Breast epithelium (tissue), 4 donors: ENCODE results near the gene GBF1. TPM values are rescaled to one million over a fixed set of nuclear protein-coding genes. Genes with fewer than 3 reads are reported as not detected.

Experiments
- DNase-seq, 2 donors: peaks; one replicate each; pipeline ENCODE4 v3.0.0-alpha.2; 2019; ENCODE audit warnings: low spot score in 2 of 2
- H3K27ac ChIP-seq, 2 donors: fragments of 200-600 bp; sonication (generic) in 1 of 2; one replicate each; pipeline ENCODE4 v1.5.1; 2016 to 2019; ENCODE audit warnings: mild to moderate bottlenecking in 1 of 2
- H3K27me3 ChIP-seq, 2 donors: fragments of 200-600 bp; sonication (generic) in 1 of 2; one replicate each; pipeline versions ENCODE4 v1.5.1 to v1.6.0; 2017 to 2019; ENCODE audit warnings: control low read depth in 1 of 2, mild to moderate bottlenecking in 1 of 2
- H3K36me3 ChIP-seq: fragments of 200-600 bp; one replicate; pipeline ENCODE4 v1.5.1; 2019
- H3K4me1 ChIP-seq, 2 donors: fragments of 200-600 bp; sonication (generic); one replicate each; pipeline ENCODE4 v1.5.1; 2016 to 2019; ENCODE audit warnings: control low read depth in 1 of 2
- H3K4me3 ChIP-seq, 3 donors: fragments of 200-600 bp; sonication (generic); 1 replicate in 2 of 3; 2 replicates in 1 of 3; pipeline ENCODE4 v1.5.1; 2016 to 2019; ENCODE audit warnings: mild to moderate bottlenecking in 3 of 3, moderate library complexity in 2 of 3
- H3K9me3 ChIP-seq, 2 donors: fragments of 200-600 bp; sonication (generic) in 1 of 2; one replicate each; pipeline ENCODE4 v1.5.1; 2016 to 2019; ENCODE audit warnings: control low read depth in 1 of 2
- CTCF ChIP-seq, 3 donors: fragments of 450-650 bp; IDR thresholded peaks; one replicate each; pipeline ENCODE4 v1.5.1; 2016 to 2017; ENCODE audit warnings: antibody characterized with exemption in 3 of 3, mild to moderate bottlenecking in 3 of 3, moderate library complexity in 3 of 3
- POLR2A ChIP-seq: fragments of 450-650 bp; IDR thresholded peaks from one replicate; pipeline ENCODE4 v1.6.1; 2016; ENCODE audit warnings: antibody characterized with exemption, mild to moderate bottlenecking, moderate library complexity
- POLR2AphosphoS5 ChIP-seq, 3 donors: sonication (generic); formaldehyde crosslinking; IDR thresholded peaks; one replicate each; pipeline ENCODE4 v1.6.1; 2017; ENCODE audit warnings: antibody characterized with exemption in 3 of 3
- intact Hi-C: fragments of 100-400 bp; cut with DNase I; formaldehyde crosslinking; loops from one replicate; pipeline ENCODE4 v1.15.1; 2023; ENCODE audit warnings: low total_unique reads
- total RNA-seq, 3 donors: library from RNA; depleted of rRNA; stranded (reverse); fragments of >200 nt; gene quantifications; one replicate each; pipeline ENCODE4 v1.1.0, GENCODE V29; 2016

Gene GBF1
- total RNA-seq, 3 donors from 2014 or later: 25.8 to 32.1 (median 25.9) TPM

GRCh38 chr10:102261196-102261595, 15.9 kb downstream of the GBF1 start:
- Histone ChIP-seq H3K4me1 (no peaks in the 10 kb centered on the region), H3K27ac (no peak overlapping the region), H3K4me3 (no peak overlapping the region), H3K9me3 (no peaks in the 10 kb centered on the region), H3K36me3 (no peaks in the 10 kb centered on the region), H3K27me3 (no peaks in the 10 kb centered on the region)
- TF ChIP-seq CTCF (IDR thresholded peaks at IDR 0.05) (no peak), POLR2A (no peak)
- intact Hi-C loops: loop anchor here (5.0 kb wide), 1 partner anchor 1096 kb away; no protein-coding TSS in a partner anchor
- DNase-seq: no peak

DNA sequence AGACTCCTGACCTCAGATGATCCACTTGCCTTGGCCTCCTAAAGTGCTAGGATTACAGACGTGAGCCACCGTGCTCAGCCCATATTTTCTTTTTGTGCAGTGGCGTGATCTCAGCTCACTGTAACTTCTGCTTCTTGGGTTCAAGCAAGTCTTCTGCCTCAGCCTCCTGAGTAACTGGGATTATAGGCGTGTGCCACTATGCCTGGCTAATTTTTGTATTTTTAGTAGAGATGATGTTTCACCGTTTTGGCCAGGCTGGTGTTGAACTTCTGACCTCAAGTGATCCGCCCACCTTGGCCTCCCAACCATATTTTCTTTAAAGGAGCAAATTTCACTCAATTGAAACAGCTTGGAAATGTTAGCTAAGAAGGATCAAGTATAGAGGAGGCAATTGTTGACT, 16.5 kb downstream of the GBF1 start:
- intact Hi-C loops: loop anchor here (5.0 kb wide), 1 partner anchor 1095 kb away; no protein-coding TSS in a partner anchor
- Histone ChIP-seq H3K4me3 (no peak overlapping the region), H3K27me3 (no peaks in the 10 kb centered on the region), H3K27ac (no peak overlapping the region), H3K4me1 (no peaks in the 10 kb centered on the region), H3K36me3 (no peaks in the 10 kb centered on the region), H3K9me3 (no peaks in the 10 kb centered on the region)
- DNase-seq: no peak
- TF ChIP-seq POLR2AphosphoS5 (IDR thresholded peaks at IDR 0.05) (no peak), CTCF (IDR thresholded peaks at IDR 0.05) (no peak)

DNA sequence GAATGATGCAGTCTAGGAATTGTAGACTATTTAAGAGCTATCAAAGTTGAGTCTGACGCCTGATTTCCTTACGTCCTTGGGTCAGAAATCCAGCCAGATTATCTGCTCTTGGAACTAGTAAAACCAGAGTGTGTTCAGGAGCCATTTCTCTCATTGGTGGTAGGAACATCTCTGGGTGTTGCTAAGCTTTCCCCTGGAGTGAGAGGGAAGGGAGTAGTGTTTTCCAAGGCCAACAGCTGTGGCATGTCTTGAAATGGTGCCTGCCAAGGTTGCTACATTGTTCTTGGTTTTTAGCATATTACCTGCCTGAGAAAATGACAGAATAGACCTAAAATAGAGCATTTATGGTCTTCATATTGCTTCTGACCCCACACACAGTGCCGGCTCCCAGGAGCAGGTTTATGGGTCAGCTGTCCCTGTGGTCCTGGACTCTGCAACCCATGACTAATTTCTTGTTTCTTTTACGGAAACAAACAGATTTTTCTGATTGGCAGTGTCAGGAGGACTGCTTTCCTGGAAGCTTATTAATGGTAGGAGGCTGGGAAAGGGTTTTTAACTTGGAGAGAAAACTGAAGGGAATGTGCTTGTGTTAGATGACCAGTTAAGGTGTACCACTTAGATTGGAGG, 17.5 kb downstream of the GBF1 start:
- TF ChIP-seq CTCF (IDR thresholded peaks at IDR 0.05) (no peak), POLR2A (no peak), POLR2AphosphoS5 (IDR thresholded peaks at IDR 0.05) (no peak)
- H3K27me3 ChIP-seq: no peaks in the 10 kb centered on the region
- no peak overlapping the region for H3K27ac ChIP-seq
- DNase-seq: no peak
- intact Hi-C loops: loop anchor here (5.0 kb wide), 1 partner anchor 1094 kb away; no protein-coding TSS in a partner anchor
- H3K4me3 ChIP-seq: no peak overlapping the region
- H3K4me1 ChIP-seq: no peaks in the 10 kb centered on the region
- H3K36me3 ChIP-seq: no peaks in the 10 kb centered on the region
- H3K9me3 ChIP-seq: no peaks in the 10 kb centered on the region

DNA sequence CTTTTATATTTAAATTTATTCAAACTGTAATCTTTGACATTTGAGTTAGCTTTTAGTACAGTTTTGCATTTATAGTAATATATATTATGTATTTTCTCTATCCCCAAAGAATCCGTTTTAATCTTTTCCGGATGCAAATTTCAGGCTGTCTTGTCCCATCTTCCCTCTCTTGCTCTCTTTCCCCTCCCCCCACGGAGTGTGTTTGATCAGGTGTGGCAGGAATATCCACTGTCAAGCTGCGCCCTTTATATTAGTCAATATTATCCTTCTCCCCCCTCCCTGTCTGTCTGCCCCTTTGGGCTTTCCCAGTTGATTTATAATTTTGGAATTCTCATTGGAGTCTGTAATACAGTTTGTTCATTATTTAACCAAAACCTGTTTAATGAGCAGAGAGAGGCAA, 19.0 kb downstream of the GBF1 start:
- no peaks in the 10 kb centered on the region for H3K9me3 ChIP-seq
- H3K27ac ChIP-seq: no peak overlapping the region
- H3K27me3 ChIP-seq: no peaks in the 10 kb centered on the region
- no peak overlapping the region for H3K4me3 ChIP-seq
- no peak for TF ChIP-seq CTCF (IDR thresholded peaks at IDR 0.05)
- no peak for TF ChIP-seq POLR2AphosphoS5 (IDR thresholded peaks at IDR 0.05)
- no peak for TF ChIP-seq POLR2A
- H3K36me3 ChIP-seq: no peaks in the 10 kb centered on the region
- no peaks in the 10 kb centered on the region for H3K4me1 ChIP-seq
- intact Hi-C loops: loop anchor here (5.0 kb wide), 1 partner anchor 1093 kb away; no protein-coding TSS in a partner anchor
- DNase-seq: no peak

DNA sequence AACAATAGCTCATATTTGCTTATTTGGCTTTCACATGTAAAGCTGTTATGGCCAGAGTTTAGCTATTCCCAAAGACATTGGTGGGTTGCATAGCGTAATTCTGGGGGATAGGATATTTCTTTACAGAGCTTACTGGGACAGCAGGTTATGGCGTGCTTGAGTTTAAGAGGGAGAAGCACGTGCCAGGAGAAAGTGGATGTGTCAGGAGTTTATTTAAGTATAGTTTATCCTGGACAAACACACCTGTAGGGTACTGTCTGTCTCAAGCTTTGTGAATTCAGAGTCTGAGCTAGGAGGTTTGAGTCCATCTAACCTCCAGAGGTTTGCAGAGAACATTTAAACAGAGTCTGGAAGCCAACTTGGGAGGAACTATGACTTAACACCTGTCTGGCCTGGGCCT, 21.3 kb downstream of the GBF1 start:
- no peak for TF ChIP-seq CTCF (IDR thresholded peaks at IDR 0.05)
- no peak for TF ChIP-seq POLR2AphosphoS5 (IDR thresholded peaks at IDR 0.05)
- no peak for TF ChIP-seq POLR2A
- Histone ChIP-seq H3K27ac (no peak overlapping the region), H3K27me3 (no peaks in the 10 kb centered on the region), H3K4me3 (no peak overlapping the region), H3K4me1 (no peaks in the 10 kb centered on the region), H3K36me3 (no peaks in the 10 kb centered on the region), H3K9me3 (no peaks in the 10 kb centered on the region)
- intact Hi-C loops: no loop called here
- no peak for DNase-seq
